GM18867 (cell line): ENCODE measurements around the gene SENP3.

Source experiments
- ATAC-seq: cut with Tn5 transposase; IDR thresholded peaks from one replicate; pipeline ENCODE4 v1.9.1; 2021; ENCODE audit warnings: mild to moderate bottlenecking, moderate library complexity; ENCODE audit not compliant: unreplicated experiment

The SENP3 gene

DNA sequence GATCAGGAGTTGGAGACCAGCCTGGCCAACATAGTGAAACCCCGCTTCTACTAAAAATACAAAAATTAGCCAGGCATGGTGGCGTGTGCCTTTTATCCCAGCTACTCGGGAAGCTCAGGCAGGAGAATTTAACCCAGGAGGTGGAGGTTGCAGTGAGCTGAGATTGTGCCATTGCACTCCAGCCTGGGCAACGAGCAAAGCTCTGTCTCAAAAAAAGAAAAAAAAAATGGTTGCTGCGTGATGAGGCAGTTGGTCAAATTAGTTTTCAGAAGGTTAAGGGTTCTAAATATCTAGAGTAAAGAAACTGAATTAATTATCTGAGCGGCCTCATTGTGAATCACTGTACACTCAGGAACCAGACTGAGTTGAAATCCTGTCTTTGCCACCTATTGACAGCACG, 14.2 kb downstream of the SENP3 start:
- ATAC-seq: no peak

GRCh38 chr17:7576432-7576937, 14.8 kb downstream of the SENP3 start:
- no peak for ATAC-seq

DNA sequence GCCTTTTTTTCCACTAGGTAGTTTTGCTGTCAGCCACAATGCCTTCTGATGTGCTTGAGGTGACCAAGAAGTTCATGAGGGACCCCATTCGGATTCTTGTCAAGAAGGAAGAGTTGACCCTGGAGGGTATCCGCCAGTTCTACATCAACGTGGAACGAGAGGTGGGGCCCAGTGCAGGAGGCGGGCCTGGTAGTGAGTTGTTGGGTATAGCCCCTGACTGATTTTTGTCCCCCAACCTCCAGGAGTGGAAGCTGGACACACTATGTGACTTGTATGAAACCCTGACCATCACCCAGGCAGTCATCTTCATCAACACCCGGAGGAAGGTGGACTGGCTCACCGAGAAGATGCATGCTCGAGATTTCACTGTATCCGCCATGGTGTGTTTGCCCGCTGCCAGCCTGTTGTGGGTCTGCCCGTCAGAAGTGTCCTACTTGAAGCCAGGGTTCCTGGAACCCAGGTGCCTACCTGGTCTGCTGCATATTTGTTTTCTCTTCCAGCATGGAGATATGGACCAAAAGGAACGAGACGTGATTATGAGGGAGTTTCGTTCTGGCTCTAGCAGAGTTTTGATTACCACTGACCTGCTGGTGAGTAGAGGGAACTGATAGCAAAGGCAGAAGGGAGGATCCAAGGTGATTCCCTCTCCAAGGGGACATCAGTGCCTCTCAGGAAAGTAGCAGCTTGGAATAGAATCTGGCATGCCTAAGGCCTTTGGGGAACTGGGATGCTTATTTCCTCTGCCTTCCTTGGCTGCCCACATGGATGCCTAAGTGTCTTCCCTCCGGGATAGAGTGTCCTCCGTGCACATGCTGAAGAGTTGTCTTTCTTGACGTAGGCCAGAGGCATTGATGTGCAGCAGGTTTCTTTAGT, 15.8 kb downstream of the SENP3 start:
- ATAC-seq: no peak

- ATAC-seq: peak; percentile 34
These were observed 17.5 kb downstream of the SENP3 start, which contains the start of gene CD68 for GRCh38 chr17:7579001-7579833. CD68 (plus strand) TSS chr17:7579638; CDS start chr17:7579678, 40 bp downstream.

DNA sequence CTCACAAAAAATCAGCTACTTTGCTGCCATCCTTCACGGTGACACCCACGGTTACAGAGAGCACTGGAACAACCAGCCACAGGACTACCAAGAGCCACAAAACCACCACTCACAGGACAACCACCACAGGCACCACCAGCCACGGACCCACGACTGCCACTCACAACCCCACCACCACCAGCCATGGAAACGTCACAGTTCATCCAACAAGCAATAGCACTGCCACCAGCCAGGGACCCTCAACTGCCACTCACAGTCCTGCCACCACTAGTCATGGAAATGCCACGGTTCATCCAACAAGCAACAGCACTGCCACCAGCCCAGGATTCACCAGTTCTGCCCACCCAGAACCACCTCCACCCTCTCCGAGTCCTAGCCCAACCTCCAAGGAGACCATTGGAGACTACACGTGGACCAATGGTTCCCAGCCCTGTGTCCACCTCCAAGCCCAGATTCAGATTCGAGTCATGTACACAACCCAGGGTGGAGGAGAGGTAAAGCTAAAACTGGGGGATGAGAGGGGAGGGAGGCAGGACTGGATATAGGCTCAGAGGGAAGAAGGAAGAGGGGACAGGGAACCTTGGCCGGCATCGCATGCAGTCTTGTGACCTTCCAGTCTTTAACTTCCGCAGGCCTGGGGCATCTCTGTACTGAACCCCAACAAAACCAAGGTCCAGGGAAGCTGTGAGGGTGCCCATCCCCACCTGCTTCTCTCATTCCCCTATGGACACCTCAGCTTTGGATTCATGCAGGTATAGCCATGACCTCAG, 18.3 kb downstream of the SENP3 start:
- no peak for ATAC-seq

DNA sequence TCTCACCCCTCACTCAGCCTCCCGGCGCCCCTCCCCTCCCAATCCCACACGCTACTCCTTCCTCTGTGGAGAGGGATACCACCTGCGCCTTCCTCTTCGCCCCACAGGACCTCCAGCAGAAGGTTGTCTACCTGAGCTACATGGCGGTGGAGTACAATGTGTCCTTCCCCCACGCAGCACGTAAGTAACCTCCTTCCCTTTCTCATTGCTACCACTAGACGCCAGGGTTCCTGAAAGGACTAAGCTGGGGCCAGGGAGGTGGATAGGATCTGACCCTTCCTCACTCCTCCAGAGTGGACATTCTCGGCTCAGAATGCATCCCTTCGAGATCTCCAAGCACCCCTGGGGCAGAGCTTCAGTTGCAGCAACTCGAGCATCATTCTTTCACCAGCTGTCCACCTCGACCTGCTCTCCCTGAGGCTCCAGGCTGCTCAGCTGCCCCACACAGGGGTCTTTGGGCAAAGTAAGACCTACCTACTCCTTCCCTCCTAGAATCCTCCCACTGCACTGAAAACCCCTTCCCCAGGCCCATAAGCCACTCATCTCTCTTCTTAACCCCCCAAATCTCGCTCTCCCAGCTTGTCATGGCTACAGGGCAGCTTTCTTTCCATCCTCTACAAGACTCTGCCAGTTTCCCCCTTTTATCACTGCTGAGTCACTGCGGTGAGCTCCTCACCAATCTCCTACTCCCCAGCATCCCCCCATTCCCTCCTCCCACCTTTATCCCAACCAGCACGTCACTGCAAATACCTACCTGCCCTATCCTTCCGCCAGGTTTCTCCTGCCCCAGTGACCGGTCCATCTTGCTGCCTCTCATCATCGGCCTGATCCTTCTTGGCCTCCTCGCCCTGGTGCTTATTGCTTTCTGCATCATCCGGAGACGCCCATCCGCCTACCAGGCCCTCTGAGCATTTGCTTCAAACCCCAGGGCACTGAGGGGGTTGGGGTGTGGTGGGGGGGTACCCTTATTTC, 19.2 kb downstream of the SENP3 start:
- ATAC-seq: no peak

DNA sequence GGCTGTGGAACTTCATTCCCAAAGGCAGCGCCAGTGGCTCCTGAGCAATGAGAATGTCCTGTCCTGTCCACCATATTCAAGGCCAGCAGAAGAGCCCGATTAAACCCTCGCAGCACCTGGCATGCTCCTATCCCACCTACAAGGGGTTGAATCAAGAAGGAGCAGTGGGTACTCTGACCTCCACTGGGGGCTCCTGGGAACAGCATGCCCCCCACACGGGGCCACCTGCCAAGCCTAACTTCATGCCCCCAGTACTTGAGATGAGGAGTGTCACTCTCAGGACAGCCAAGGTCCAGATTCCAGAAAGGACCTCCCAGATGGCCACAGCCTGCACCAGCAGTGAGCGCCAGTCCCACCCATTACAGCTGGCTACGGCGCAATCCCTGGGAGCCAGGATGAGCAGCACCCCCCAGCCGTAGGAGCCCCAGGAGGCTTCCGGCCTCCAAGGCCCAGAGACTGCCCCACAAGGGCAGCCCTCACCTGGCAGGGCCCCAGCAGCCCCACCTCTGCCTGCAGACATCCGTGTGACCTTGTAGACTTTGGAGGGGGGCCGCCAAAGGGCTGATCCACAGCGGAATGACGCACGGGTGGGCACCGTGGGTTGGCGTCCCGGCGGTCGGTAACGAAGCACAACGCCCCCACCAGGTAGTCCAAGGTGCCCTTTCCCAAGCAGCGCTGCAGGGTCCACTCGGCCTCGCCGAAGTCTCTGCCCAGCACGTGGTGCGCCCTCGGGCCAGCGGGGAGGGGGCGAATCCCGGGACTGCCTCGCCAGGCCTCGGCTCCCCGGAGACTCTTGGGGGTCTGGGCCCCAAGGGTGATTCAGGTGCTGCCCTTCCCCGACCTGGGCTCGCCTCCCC, 20.9 kb downstream of the SENP3 start:
- no peak for ATAC-seq

GRCh38 chr17:7583253-7584109, 21.8 kb downstream of the SENP3 start, which contains the start of gene MPDU1:
MPDU1 (plus strand) TSS chr17:7583852; CDS start chr17:7583863, 11 bp downstream.
- peak; percentile 65 for ATAC-seq

DNA sequence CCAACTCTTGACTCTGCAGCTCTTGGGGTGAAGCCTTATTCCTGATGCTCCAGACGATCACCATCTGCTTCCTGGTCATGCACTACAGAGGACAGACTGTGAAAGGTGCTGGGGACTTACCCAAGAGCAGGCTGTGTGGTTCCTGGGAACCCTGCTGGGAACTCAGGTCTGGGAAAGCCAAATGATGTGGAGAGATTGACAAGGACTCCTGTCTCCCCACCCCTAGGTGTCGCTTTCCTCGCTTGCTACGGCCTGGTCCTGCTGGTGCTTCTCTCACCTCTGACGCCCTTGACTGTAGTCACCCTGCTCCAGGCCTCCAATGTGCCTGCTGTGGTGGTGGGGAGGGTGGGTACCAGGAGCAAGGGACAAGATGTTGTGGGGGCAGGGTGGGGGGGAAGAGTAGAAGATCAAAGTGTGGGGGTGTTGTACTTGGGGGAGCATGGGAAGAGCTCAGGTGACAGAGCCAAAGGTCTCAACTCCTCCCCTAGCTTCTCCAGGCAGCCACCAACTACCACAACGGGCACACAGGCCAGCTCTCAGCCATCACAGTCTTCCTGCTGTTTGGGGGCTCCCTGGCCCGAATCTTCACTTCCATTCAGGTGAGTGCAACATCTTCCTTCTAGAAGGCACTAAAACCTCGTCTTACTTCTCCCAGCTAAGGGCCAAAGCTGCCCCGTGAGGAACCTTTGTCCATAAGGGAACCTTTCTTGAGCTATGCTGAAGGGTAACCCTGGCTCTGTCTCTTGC, 25.1 kb downstream of the SENP3 start:
- no peak for ATAC-seq

GRCh38 chr17:7587420-7588151, 25.9 kb downstream of the SENP3 start:
- ATAC-seq: no peak

DNA sequence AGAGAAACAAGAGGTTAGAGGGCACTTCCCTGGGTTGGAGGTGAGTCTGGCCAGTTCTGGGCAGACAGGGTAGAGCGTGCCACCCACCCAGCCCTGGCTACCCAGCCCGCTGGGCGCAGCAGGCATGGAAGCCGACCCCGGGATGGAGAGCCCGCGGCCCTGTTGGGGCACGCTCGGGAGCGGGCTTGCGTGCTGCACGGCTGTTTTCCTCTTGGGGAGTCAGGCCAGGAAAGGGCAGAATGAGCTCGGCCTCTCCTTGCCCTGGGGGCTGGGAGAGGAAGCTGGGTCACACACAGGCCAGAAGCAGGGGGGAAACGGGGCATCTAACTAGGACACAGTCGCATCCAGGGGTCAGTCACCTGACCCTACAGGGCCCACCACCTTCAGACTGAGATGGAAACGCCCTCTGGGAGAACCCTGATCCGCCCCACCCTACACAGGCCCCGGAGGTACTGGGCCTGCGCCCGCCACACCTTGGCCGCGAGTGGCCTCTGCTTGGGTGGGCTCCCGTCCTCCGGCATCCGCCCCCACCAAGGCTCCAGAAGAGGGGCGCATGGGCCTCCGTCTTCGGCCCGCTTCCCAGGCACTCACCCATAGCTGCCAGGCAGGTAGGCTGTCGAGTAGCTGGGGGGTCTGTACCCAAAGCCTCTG, 27.0 kb downstream of the SENP3 start:
- no peak for ATAC-seq

DNA sequence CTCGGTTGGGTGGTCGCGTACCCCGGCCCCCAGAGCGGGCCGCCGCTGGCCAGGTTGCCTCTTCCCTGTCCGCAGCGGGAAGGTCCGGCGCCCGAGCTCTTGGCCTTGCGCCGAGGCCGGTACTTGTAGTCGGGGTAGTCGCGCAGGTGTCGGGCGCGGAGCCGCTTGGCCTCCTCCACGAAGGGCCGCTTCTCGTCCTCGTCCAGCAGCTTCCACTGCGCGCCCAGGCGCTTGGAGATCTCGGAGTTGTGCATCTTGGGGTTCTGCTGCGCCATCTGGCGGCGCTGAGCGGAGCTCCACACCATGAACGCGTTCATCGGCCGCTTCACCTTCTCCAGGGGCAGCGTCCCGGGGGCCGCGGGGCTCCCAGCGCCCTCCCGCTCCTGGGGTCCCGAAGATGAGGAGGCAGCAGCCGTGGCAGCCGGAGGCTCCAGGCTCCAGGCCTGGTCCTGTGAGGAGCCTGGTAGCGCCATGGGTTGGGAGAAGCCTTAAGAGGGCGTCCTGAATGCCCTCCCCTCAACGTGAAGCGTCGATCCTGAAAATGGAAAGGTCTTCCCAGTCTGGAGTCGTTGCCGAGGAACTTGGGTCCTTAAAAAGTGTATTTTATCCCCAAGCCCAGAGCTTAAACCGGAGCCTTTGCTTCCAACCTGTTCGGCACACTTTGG, 27.6 kb downstream of the SENP3 start:
- ATAC-seq: no peak

DNA sequence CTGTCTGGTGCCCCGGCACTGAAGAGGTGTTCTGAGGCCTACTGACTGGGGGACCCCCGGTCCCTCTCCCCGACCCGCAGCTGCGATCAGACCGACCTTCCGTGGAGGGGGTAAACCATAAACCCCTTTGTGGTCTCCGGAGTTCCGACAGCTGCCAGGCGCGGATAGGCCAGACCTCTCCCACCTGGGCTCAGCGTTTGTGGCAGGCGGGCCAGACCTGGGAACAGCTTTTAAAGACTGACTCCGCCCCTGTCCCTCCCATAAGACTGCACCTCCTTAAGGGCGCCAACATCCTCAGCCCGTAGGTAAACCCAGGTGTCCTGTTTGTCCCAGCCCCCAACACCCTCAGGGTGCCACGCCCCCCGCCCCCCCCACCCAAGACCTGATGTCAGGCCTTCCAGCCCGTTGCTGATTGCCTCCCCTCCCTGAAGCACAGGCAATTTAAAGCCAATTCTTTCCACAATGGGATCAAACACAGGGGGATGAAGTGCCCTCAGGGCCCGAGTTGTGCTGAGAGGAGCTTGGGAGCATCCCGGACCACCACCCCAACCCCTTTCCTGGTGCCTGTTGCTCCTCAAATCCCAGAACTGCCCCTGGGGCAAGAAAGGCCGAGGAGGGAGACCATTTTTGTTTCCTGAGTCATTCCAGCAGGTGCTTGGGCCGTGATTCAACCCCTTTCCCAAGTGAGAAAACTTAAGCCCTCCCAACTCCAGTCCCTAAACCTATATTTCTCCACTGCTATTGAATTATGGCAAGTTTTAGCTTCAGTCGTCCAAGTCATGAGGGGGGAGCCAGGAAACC, 28.4 kb downstream of the SENP3 start, which contains the start of gene SOX15:
Gene SOX15, minus strand, starts transcription at position 204 of the 801 bp plus-strand sequence. CDS start 418 bp downstream, outside the sequence.
- ATAC-seq: no peak

- no peak for ATAC-seq
These were observed 29.0 kb downstream of the SENP3 start for GRCh38 chr17:7590743-7591142.
